ENCODE results near the gene IQSEC1.

IQSEC1 gene

DNA sequence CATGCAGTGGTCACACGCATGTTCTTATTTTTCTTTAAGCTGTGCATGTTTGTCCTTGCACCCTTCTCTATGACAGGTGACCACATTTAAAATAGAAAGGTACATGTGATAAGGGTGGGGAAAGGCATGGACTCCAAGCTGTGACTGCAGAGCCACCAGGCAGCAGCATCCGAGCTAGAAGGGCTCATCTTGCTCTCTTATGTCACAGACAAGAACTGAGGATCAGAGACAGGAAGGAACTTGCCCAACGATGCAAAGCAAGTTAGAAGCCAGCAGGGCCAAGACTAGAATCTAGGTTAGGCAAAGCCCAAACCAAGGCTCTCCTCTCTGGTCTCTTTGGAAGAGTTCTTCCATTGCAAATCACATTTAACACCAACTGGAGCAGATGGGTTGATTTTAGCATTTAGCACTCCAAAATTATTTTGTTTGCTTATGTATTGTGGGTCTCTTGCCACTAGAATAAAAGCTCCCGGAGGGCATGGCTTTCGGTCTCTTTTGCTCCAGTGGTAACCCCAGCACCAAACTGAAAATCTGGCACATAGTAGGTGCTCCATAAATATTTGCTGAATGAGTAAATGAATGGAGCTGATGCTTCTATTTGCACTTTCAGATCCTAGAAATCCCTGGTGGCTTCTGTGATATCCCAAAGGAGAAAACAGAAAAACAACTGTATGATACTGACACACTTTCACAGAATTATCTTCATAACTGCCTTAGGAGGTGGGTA is 84.3 kb downstream of the IQSEC1 start:
- in situ Hi-C loops (cut with MboI; ENCODE audit: low sequenced_read_pairs) = no loop called here

DNA sequence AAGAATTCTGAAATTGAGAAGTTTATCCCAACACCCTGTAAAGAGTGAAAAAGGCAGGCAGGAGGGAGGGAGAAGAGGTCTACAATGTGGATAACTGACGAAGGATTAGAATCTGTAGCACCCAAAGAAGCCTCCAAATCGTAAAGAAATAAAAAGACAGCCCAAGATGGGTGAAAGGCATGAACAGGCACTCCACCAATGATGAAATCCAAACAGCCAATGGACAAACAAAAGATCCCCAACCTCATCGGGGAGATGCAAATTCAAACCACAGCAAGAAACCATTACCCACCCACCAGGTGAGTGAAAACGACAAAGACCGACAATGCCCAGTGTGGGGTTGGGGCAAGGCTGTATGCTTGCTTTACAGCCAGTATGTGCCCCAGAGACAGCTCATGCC is 85.6 kb downstream of the IQSEC1 start:
- in situ Hi-C loops (cut with MboI; ENCODE audit: low sequenced_read_pairs) = no loop called here

DNA sequence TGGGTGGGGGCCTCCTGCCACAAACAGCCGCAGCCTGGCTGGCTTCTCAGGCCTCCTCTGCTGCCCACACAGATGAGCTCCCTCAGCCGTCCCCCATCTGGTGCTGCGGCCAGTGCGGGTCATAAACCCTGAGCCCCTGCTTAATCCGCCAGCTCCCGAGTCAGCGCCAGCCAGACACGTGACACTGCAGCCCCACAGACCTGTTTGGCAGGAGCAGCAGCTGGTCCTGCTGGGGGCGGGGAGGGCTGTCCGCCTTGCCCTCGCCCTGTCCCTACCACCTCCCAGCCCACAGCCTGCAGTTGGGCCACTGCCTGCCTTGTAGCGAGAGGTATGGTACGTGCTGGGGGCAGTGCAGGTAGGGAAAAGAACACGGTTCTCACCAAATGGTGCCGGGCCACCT is 86.2 kb downstream of the IQSEC1 start:
- in situ Hi-C loops (cut with MboI; ENCODE audit: low sequenced_read_pairs) = no loop called here

DNA sequence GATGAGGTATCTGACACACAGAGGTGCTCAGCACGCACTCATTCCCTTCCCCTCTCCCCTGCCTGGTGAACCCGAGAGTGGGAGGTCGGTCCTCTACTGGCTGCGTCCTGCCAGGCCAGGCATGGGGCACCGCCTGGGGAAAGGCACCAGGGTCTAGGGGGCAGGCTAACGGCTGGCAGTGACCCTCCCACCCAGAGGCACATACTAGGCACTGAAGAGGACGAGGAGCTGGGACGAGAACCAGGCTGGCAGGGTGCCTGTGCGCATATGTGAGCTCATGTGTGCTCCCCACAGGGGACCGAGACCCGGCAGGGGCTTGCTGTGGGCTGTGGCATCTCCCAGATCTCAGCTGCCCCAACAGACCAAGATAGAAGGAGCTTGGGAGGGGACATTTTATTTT is 86.7 kb downstream of the IQSEC1 start:
- in situ Hi-C loops (cut with MboI; ENCODE audit: low sequenced_read_pairs) = no loop called here

DNA sequence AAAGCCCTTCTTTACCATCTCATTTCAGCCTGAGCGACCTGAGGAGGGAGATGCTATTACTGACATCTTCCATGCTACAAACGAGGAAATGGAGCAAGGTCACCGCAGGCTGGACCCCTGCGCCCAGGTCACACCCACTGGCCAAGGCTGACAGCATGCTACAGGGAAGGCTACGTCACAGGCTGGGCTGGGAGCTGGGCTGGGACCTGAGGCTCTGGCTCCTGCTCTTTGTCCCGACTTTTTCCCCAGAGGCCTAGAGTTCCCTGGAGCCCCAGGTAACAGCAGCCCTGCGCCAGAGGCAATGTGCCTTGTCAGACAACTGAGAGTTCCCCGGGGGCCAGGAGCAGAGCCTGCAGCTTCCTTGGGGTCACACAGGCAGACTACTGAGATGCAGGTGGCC is 87.2 kb downstream of the IQSEC1 start:
- in situ Hi-C loops (cut with MboI; ENCODE audit: low sequenced_read_pairs) = no loop called here

DNA sequence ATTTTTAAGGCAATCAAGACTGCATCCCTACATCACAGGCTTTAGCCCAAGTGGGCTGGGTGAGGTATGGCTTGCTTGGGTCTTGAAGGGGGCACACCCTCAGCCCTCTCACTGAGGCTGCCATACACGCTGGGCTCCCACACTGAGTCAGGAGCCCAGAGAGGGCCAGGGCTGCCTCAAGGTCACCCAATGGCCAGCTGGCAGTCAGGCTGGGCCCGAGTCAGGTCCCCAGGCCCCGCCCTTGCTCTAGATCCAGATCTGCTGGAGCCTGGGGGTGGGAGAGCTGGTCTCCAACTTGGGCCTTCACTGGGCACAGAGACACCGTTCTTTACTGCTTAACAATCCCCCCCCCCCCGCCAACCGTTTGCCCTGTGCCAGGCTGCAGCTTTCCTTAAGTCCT is 88.1 kb downstream of the IQSEC1 start:
- in situ Hi-C loops (cut with MboI; ENCODE audit: low sequenced_read_pairs) = no loop called here

DNA sequence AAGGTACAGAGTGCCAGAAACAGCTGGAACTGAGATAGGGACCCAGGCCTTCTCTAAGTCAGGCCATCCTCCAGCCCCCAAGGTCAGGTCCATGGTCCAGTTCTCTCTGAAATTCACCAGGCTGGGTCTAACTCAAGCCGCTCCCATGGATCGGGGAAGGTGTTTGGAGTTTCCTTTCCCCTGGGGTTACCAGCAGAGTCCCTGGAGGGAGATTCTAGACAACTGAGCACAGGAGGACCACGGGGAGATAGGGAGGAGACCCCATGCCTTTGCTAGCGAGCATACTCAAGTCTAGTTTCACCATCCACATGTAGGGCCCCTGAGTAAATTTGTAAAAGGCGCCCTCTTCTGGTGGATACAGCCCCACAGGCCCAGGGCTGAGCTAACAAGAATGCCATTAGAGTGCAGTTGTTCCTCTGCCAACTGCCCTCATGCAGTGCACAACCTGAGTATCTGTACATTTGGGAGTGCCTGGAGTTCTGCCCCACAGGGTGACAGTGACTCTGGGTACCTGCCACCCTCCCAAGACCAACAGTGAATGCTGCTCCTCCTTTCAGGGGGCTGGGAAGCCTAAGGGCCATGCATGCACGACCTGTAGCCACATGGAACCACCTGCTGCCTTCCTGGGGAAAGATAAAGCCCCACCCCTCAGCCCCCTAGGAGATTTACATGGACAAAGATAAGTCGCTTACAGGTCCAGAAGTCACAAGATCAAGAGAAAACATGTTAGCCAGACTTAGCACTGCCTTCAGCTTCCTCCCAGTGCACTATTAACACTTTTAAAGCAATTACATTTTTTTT is 89.0 kb downstream of the IQSEC1 start:
- in situ Hi-C loops (cut with MboI; ENCODE audit: low sequenced_read_pairs) = no loop called here

DNA sequence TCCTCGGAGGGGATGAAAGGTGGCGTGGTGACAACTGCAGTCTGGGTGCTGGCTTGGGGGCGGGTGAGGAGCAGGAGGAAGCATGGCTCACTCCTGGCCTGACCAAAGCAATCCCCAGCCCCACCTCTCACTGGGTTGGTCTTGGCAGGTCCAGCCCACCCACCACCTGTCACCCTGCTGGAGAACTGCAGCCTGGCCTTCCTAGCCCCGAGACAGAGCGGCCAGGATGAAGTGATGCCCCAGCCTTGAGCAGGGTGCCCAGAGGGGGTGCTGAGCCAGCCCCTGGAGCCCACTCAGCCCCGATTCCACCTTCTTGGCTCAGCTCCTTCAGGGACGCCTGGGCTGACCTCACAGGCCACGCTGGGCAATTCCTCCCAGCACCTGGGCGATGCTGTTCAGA is 89.9 kb downstream of the IQSEC1 start:
- in situ Hi-C loops (cut with MboI; ENCODE audit: low sequenced_read_pairs) = no loop called here

DNA sequence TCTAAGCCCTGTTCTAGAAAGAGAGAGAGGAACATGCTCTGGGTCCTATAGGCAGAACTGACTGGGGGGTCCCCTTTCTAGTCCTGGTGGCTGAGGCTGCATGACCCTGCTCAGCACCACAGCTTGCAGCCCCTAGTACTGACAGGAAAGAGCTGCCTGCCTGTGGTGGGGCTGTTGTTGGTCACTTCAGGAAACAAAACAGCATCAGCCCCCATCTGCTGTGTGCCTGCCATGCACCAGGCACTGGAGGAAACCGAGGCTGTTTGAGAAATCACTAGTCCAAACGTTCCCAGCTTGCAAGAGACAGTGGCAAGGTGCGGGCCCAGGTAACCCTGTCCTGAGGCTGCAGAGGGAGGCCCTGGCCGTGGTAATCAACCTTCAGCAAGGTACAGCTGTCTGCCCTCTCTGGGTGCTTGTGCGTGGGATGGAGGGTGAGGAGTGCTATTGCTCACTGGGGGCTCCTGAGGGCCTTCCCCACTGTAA is 90.6 kb downstream of the IQSEC1 start:
- in situ Hi-C loops (cut with MboI; ENCODE audit: low sequenced_read_pairs) = no loop called here

DNA sequence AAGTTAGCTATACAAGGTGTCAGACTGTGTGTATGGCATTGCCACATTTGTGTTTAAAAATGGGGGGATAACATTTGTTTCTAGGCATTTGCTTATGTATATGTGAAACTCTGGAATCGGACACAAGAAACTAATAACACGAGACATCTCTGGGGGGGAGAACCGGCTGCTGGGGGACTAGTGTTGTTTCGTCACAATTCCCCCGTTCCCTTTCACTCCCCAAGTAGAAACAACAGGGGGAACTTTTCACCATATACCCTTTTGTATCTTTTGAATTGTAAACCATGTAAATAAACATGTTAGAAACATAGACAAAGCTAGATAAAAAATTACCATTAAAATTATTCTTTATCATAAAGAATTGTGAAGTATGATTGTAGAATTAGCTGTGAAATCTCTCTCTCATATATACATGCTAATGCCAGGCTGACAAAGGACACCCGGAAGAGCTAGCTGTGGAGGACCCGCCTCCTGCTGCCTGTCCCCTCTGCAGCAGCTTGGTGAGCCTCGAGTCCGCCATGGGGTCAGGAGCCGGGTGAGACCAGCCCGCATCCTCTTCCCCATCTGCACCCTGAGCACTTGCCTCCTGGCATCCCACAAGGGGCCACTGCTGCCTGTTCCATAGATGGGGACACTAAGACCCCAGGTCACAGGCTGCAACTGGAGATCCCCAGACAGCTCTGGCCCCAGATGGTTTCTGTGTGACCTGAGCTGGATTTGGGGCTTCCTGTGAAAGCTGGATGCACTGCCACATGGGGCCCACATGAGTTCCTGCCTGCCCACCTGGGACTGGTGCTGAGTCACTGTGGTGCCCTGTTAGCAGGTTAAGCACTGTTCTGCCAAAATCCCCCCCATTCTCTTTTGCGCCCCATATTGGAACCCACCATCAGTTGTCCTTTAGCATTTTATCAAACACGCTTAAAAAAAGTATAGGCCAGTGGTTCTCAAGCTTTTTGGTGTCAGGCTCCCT is 91.6 kb downstream of the IQSEC1 start:
- in situ Hi-C loops (cut with MboI; ENCODE audit: low sequenced_read_pairs) = no loop called here

DNA sequence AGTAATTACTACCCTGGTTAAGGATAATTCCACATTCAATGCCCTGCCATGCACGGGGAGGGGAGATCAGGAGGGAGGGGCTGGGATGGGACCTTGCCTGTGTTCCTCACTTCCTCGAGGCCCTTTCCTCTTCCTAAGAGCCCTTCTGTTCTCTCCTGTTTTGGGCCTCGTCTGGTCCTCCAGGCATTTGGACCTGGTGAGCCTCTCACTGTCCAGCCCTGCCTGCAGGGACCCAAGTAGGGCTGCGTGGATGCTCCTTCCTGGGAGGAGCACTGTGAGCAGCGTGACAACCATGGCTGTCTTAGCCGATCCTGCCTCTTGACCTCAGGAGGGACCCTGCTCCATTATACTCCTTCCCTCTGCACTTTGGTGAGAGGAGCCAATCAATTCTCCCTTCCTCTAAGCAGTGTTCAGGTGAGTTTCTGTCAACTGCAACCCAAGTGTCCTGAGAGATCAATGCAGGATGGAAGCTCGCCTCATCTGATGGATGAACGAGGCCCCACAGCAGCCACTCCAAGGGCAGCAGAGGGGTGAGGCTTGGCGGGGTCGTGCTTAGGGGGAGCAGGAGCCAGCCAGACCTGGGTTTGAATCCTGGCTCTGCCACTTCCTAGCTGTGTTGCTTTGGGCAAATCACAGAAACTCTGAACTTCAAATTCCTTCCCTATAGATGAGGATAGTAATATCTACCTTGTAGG is 92.5 kb downstream of the IQSEC1 start:
- in situ Hi-C loops (cut with MboI; ENCODE audit: low sequenced_read_pairs) = no loop called here

DNA sequence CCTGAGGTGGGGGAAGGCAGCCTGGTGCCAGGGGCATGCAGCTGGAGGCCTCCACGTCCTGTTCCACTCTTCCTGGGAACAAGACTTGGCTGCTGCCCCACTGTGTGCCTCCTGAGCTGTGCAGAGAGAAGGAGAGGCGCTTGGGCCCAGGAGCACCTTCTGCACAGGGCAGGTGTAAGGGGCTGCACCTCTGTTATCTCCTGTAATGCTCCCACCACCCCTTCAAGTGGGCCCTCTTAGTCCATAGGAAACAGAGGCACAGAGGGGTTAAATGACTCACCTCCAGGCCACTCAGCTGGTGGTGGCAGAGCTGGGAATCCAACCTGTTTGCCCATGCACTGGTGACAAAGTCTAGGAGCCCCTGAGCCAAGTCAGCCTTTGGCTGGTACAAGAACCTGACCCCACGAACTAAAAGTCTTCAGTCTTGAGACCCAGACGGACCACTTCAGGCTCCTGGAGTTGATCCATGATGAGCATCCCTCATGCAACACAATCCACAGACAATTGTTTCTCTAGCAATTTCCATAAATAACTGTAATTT is 93.2 kb downstream of the IQSEC1 start:
- in situ Hi-C loops (cut with MboI; ENCODE audit: low sequenced_read_pairs) = no loop called here

DNA sequence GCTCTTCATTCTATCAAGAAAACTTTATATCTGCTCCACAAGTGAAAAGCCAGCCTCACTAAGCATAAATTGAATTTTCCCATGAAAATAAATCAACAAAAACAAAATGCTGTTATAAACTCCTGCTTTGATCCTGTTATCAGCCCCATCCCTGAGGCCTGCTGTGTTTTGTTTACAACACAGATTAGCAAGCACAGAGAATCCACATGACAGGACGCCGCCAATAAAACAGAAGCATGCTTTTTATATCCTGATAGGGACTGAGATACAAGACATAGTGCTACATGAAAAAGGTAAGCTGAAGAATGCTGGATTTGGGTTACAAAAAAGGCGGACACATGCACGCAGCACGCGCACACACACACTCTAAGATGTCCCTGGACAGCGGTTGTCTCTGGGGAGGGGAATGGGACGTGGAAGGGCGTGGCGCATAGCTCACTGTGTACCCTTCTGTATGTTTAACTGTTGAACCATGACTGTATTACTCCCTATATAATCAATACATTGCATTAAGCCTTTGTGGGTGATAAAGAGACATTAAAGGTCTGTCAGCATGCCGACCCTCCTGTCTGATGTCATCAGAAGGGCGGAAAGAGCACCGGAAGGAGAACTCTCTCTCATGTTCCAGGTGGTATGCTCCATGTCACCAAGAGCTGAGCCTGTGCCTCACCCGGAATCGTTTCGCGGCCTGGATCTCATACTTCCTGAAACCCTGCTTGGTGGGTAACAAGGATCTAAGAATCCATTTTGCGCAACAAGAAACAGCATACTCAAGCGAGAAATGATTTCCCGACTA is 93.9 kb downstream of the IQSEC1 start:
- in situ Hi-C loops (cut with MboI; ENCODE audit: low sequenced_read_pairs) = no loop called here

DNA sequence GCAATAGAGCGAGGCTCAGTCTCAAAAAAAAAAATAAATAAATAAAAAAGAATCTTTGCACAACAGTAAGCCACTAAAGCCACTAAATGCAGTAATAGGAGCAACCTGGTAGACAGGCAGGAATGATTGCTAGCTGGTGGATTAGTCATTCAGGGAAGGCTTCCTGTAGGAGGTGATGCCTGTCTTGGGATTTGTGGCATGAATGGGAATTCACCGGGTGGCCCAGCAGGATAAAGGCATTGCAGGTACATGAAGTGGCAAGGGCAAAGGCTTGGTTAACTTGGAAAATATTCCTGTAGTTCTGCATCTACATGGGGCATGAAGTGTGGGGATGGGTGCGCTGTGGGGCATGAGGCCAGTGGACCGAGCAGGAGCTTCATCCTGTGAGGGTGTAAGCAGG is 94.5 kb downstream of the IQSEC1 start:
- in situ Hi-C loops (cut with MboI; ENCODE audit: low sequenced_read_pairs) = no loop called here

DNA sequence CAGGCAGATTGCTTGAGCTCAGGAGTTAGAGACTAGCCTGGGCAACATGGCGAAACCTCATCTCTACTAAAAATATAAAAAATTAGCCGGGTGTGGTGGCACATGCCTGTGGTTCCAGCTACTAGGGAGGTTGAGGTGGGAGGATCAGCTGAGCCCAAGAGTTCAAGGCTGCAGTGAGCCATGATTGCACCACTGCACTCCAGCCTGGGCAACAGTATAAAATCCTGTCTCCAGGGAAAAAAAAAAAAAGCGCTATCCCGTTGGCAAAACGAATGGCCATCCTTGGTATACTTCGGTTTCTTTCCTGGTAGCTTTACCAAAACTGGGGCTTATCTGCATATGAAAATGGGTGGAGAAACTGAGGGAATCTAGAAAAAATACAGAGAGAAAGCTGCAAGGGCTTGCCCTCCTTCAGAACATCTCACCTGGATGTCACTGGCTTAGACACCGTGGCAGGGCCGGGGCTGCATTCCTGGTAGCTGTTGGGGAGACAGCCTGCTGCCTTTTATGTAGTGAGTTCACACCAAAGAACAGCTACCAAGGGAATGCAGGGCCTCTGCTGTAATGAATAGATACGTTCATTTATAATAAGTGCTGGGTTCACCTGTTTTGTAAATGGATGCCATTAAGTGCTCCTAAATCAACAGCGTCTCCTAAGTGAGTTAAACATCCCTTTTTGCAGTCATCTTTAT is 96.0 kb downstream of the IQSEC1 start:
- in situ Hi-C loops (cut with MboI; ENCODE audit: low sequenced_read_pairs) = no loop called here

DNA sequence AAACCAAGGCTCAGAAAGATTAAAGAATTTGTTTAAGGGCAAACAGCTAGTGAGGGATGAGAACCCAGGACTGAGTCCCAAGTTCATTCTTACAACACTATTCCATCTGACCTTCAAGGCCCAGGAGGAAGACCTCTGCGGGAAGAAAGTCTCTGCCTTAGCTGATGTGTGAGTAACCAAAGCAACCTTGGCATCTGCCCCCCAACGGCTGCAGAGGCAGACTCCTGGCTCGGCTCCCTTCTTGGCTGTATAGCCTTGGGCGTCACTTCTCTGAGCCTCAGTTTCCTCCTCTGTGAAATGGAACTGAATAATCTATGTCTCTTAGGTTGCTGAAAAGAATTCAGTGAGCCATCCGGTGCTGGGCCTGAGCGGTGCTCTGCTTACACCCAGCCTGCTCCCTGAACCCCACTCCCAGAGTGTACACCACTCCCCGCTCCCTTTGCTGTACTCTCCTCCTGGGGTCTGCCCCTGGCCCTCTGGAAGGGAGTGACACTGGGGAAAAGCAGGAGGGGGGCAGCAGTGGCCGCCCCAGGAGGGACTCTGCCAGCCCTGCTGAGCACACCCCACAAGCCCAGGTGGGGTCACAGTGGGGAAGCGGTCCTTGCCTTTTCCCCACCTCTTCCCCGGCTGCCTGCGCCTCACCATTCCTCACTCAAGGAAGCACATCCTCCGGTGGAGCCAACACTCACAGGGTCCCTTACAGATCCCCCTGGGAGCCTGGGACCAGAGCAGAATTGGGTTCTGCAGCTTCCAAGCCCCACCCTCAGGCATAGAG is 97.3 kb downstream of the IQSEC1 start:
- in situ Hi-C loops (cut with MboI; ENCODE audit: low sequenced_read_pairs) = no loop called here

DNA sequence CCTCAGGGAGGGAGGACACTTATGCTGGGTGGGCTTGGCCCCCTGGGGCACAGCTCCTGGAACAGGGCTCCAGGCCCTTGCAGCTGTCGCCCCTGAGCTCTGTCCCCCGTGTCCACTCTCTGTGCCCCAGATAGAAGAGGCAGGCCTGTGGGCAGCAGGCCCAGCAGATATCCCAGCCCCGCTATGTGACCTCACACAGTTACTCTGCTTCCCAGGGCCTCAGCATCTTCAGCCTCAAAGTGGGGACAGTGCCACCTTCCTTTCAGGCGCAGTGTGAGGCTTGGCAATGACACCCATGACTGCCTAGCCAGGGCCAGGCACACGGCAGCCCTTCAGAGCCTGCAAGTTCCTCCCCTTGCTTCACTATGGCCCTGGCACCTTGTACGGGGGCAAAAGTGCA is 98.4 kb downstream of the IQSEC1 start:
- in situ Hi-C loops (cut with MboI; ENCODE audit: low sequenced_read_pairs) = no loop called here

DNA sequence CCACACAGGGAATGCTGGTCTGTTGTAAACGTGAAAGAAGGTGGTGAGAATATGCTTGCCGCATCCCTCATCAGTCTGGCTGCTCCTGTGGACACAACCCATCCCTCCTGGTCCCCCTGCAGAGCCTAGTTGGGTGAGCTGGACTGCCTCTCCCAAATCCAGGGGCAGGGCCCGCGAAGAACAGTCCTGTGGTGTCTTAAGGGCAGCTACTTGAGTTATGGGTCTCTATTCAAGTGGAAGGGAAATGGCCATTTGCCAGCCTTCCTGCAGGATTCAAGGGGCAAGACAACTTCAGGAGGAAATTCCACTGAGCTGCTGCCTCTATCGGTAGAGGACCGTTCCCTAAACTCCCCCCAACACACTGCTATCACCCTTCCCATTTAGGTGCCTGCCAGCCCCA is 98.9 kb downstream of the IQSEC1 start:
- in situ Hi-C loops (cut with MboI; ENCODE audit: low sequenced_read_pairs) = no loop called here
